GM12878 (cell line): ENCODE measurements around the gene P2RX7. TPM values are rescaled to one million over a fixed set of nuclear protein-coding genes. Genes with fewer than 3 reads are reported as not detected.

Experiments used
- ATAC-seq: fragments of 200-7000 bp; cut with Tn5 transposase; 3 replicates; pipeline ENCODE4 v1.9.1; 2020; ENCODE audit warnings: mild to moderate bottlenecking, moderate library complexity
- BruUV-seq: library from RNA; stranded (reverse); fragments of 400-500 nt; replicated peaks from 2 replicates; lab custom pipeline; 2021; lab: Mats Ljungman, UMichigan
- CTCF ChIA-PET: fragments of 300-600 bp; sonication (Branson Sonifier 250); formaldehyde crosslinking; extraction: SDS; loops from one replicate; lab custom pipeline; 2021; ENCODE audit warnings: inconsistent platforms; lab: Yijun Ruan, JAX
- POLR2A ChIA-PET: fragments of 350-600 bp; formaldehyde crosslinking; extraction: SDS; loops from one replicate; lab custom pipeline; 2021; ENCODE audit warnings: inconsistent platforms; lab: Charles Lee
- RAD21 ChIA-PET: fragments of 300-600 bp; sonication (Branson Sonifier 250); formaldehyde crosslinking; loops from one replicate; lab custom pipeline; 2023; ENCODE audit warnings: antibody characterized with exemption; ENCODE audit not compliant: unreplicated experiment; lab: Charles Lee
- SMC1A ChIA-PET: fragments of 300-600 bp; sonication (Branson Sonifier 250); formaldehyde crosslinking; loops from one replicate; lab custom pipeline; 2023; ENCODE audit not compliant: unreplicated experiment, uncharacterized antibody; lab: Charles Lee
- DNase-seq: peaks from one replicate; pipeline ENCODE4 v3.0.0-alpha.2; 2011; ENCODE audit warnings: low read depth, low spot score
- FAIRE-seq: peaks from 3 replicates; lab custom pipeline; 2011; peaks lifted over from hg19 to GRCh38; lab: Jason Lieb, UNC
- H2AFZ ChIP-seq: 2 replicates; pipeline ENCODE4 v1.6.0; 2011; ENCODE audit warnings: low read depth, low read length, control low read depth; ENCODE audit not compliant: control insufficient read depth
- H3K27ac ChIP-seq: 2 replicates; pipeline ENCODE4 v1.5.1; 2011; ENCODE audit warnings: control low read depth; ENCODE audit not compliant: control insufficient read depth, insufficient read depth
- H3K27me3 ChIP-seq, 2 experiments: replicated peaks in 1 of 2; 2 replicates each; pipeline versions ENCODE4 v1.6.0 to v1.6.1; 2011; ENCODE audit warnings: low read length in 1 of 2; ENCODE audit not compliant: control insufficient read depth in 2 of 2, insufficient read depth in 2 of 2
- H3K36me3 ChIP-seq, 2 experiments: 2 replicates each; pipeline ENCODE4 v1.5.1; 2011; ENCODE audit warnings: low read length in 1 of 2; ENCODE audit not compliant: control insufficient read depth in 2 of 2, insufficient read depth in 2 of 2
- H3K4me1 ChIP-seq: 2 replicates; pipeline ENCODE4 v1.6.1; 2011; ENCODE audit warnings: mild to moderate bottlenecking, low read length, moderate library complexity, mixed read lengths; ENCODE audit not compliant: control insufficient read depth, insufficient read depth
- H3K4me2 ChIP-seq: 2 replicates; pipeline ENCODE4 v1.6.0; 2011; ENCODE audit warnings: control low read depth; ENCODE audit not compliant: control insufficient read depth, insufficient read depth
- H3K4me3 ChIP-seq: fragments of 200-600 bp; sonication (generic); 2 replicates; pipeline ENCODE4 v1.5.1; 2016
- H3K79me2 ChIP-seq: 2 replicates; pipeline ENCODE4 v1.6.0; 2011; ENCODE audit warnings: low read length; ENCODE audit not compliant: control insufficient read depth, insufficient read depth
- H3K9ac ChIP-seq: 2 replicates; pipeline ENCODE4 v1.8.0; 2011; ENCODE audit warnings: low read length, control low read depth, mixed read lengths; ENCODE audit not compliant: control insufficient read depth, insufficient read depth
- H3K9me3 ChIP-seq: replicated peaks from 3 replicates; pipeline ENCODE4 v1.5.1; 2011; ENCODE audit warnings: mild to moderate bottlenecking, low read length; ENCODE audit not compliant: control insufficient read depth, insufficient read depth
- H4K20me1 ChIP-seq: 2 replicates; pipeline ENCODE4 v1.6.0; 2011; ENCODE audit not compliant: control insufficient read depth, insufficient read depth
- MEF2B ChIP-seq: fragments of 450-650 bp; IDR thresholded peaks from 2 replicates; pipeline ENCODE4 v1.6.1; 2018; ENCODE audit warnings: mild to moderate bottlenecking, moderate library complexity; ENCODE audit not compliant: partially characterized antibody, poor library complexity, severe bottlenecking
- RUNX3 ChIP-seq: IDR thresholded peaks from 2 replicates; pipeline ENCODE4 v1.6.1; 2012; ENCODE audit warnings: low read length, inconsistent platforms
- WGBS: methylation state at CpG from one replicate; pipeline ENCODE4 v1.1.6; 2016; ENCODE audit warnings: low lambda C conversion rate; ENCODE audit not compliant: insufficient replicate concordance, insufficient coverage; ENCODE audit errors: missing lambda C conversion rate; 5-methylcytosine and 5-hydroxymethylcytosine counted together
- in situ Hi-C: fragments of 300-500 bp; cut with MboI; formaldehyde crosslinking; loops from 9 replicates; pipeline ENCODE4 v1.14.3; 2018; ENCODE audit warnings: mixed read lengths
- intact Hi-C: fragments of 100-400 bp; cut with micrococcal nuclease; formaldehyde crosslinking; loops from one replicate; pipeline ENCODE4 v1.14.2; 2022; ENCODE audit not compliant: unreplicated experiment
- polyA plus RNA-seq, 11 experiments: library from polyadenylated mRNA; depleted of rRNA in 4 of 11; unstranded in 6 of 11; stranded (reverse) in 5 of 11; fragments of >200 nt; fragmentation: Nextera tagmentation in 4 of 11; fragmentation: Illumina TruSeq in 1 of 11; extraction: Ambion mirVana in 4 of 11; extraction: Trizol in 1 of 11; gene quantifications; 1 replicate in 1 of 11; 2 replicates in 10 of 11; pipeline versions ENCODE4 v1.2.1 to v1.2.3, GENCODE V29; 2011 to 2016; ENCODE audit warnings: inconsistent platforms in 2 of 11, missing spikeins in 2 of 11, low read depth in 1 of 11
- total RNA-seq, 4 experiments: library from RNA; depleted of rRNA in 3 of 4; stranded (reverse); fragments of >200 nt in 3 of 4; fragmentation: Illumina TruSeq in 1 of 4; extraction: Trizol in 1 of 4; gene quantifications; 2 replicates each; pipeline versions ENCODE4 v1.2.1 to v1.2.3, GENCODE V29; 2013 to 2021
- TF ChIP-seq, protein P1 (sequence below): fragments of 450-650 bp; IDR thresholded peaks from 2 replicates; pipeline ENCODE4 v1.6.1; 2017; ENCODE audit warnings: mild to moderate bottlenecking

Gene P2RX7
- total and polyA plus RNA-seq, 10 of the 15 experiments (the other 5 are each of a cell fraction or from before 2014, with no cell fraction given): 0.74 to 2.6 (median 1.5) TPM

- Histone ChIP-seq H4K20me1 (no peaks in the 10 kb centered on the region), H3K4me1 (peaks cover 3% of the 10 kb centered on the region), H3K27me3 (no peaks in the 10 kb centered on the region), H3K36me3 (no peaks in the 10 kb centered on the region; a peak in 1 of 4 replicates), H3K27ac (no peak overlapping the region), H3K9me3 (no peaks in the 10 kb centered on the region), H3K9ac (no peak overlapping the region; the same call in 1 of the 2 replicates), H2AFZ (peak overlapping the region; percentile 58), H3K79me2 (peaks cover 10% of the 10 kb centered on the region), H3K4me3 (no peak overlapping the region), H3K4me2 (peak overlapping the region; percentile 98; the same call in 1 of the 2 replicates)
- WGBS: 92% methylated on average over 15 of the region's 15 CpGs
- intact Hi-C loops: no loop called here
- DNase-seq: no peak
- ChIA-PET POLR2A (interaction anchor here (0.5 kb wide), 1 partner anchor 482 kb away, joined by 3 read pairs; no protein-coding TSS in a partner anchor), SMC1A (interaction anchor here (1.1 kb wide), 1 partner anchor 149 kb away, joined by 3 read pairs; no protein-coding TSS in a partner anchor), CTCF (interaction anchor here (0.6 to 1.0 kb wide), 3 partner anchors 33 to 99 kb away, joined by 3 read pairs; no protein-coding TSS in a partner anchor), RAD21 (no interaction called here)
- no peak for ATAC-seq
- in situ Hi-C loops: no loop called here
- TF ChIP-seq MEF2B (no peak), RUNX3 (no peak)
- TF ChIP-seq, protein P1, sequence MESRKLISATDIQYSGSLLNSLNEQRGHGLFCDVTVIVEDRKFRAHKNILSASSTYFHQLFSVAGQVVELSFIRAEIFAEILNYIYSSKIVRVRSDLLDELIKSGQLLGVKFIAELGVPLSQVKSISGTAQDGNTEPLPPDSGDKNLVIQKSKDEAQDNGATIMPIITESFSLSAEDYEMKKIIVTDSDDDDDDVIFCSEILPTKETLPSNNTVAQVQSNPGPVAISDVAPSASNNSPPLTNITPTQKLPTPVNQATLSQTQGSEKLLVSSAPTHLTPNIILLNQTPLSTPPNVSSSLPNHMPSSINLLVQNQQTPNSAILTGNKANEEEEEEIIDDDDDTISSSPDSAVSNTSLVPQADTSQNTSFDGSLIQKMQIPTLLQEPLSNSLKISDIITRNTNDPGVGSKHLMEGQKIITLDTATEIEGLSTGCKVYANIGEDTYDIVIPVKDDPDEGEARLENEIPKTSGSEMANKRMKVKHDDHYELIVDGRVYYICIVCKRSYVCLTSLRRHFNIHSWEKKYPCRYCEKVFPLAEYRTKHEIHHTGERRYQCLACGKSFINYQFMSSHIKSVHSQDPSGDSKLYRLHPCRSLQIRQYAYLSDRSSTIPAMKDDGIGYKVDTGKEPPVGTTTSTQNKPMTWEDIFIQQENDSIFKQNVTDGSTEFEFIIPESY: no peak
- FAIRE-seq: no peak
- BruUV-seq: TSS peak; percentile 68
These were observed 76.5 kb downstream of the P2RX7 start for GRCh38 chr12:121209221-121209620.
